GM11168 (cell line): ENCODE results near the gene FEZF2.

ENCODE experiments used
- in situ Hi-C: fragments of 300-500 bp; cut with MboI; formaldehyde crosslinking; loops from one replicate; pipeline ENCODE4 v1.12.0; 2022; ENCODE audit warnings: low sequenced_read_pairs; ENCODE audit not compliant: unreplicated experiment

Gene FEZF2

DNA sequence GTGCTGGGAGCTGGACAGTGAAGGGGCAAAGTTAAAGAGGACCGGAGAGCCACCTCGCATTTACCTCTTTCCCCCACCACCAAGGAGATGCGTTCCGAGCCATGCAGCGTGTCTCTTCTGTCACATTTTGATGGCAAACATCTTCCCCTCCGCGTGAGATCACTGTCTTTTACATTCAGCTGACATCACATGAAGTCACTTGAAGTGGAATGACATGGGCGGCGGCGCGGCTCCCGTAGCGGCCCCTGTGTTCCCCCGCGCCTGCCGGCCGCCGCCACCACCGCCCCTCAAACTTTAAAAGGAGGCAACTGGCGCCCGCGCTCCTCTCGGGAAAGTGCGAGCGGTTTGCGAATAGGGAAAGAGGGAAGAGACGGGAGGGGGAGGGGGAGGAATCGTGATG, at the start of gene FEZF2:
FEZF2 (minus strand) TSS at position 336 of the 400 bp plus-strand sequence. CDS start 682 bp downstream, outside the sequence.
- in situ Hi-C loops, result no loop called here

GRCh38 chr3:62421207-62421606, 47.9 kb upstream of the FEZF2 start:
- in situ Hi-C loops, result no loop called here

GRCh38 chr3:62416144-62416543, 42.8 kb upstream of the FEZF2 start:
- in situ Hi-C loops, result no loop called here

- in situ Hi-C loops, result no loop called here
Observed at GRCh38 chr3:62415312-62415801, 42.0 kb upstream of the FEZF2 start.

DNA sequence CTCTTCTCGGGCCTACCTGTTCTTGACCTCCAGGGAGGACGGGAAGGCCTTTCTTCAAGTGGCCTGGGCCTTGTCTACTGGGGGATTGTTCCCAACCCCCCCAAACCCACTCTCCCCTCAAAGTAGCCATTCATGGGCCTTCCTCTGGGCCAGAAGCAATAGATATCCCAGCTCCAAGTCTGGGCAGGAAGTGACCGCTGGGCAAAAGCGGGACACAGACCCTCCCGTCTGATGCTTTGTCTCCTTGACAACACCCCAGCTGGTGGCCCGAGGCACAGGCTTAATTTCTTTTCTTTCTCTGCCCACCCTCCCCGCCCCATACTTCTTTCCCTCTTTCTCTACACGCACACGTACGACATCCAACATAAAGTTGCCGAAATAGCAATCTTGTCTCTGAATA, 41.4 kb upstream of the FEZF2 start:
- in situ Hi-C loops, result no loop called here

DNA sequence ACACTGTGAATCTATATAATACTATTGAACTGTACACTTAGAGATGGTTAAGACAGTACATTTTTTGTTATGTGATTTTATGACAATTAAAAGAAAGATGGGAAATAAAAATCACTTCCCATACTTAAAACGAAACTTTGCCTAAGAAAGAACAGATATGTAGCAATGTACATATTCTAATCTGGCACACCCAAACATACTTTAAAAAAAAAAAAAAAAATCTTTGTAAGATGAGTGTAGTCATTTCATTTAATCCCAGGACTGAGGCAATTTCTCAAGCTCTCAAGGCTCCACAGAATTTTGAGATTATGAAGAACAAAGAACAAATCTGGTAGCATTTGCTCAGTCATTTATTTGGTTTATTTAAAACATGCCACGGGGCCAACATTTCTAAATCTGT, 40.3 kb upstream of the FEZF2 start:
- in situ Hi-C loops, result no loop called here

DNA sequence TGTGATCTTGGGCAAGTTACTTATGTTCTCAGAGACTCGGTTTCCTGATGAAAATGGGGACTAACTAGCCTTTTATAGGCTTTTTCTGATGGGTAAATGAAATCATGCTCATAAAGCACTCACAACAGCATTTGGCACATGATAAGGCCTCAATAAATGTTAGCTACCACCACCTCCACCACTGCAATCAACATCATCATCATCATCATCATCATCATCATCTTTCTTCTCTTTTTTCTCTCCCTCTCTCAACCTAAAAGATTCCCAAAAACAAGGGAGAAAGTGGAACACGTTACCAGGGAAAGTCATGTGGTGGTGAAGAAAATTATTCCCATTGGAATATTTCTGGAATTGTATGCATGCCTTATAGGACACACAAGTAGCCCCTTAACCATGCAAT, 33.6 kb upstream of the FEZF2 start:
- in situ Hi-C loops, result no loop called here

- in situ Hi-C loops, result no loop called here
Observed at GRCh38 chr3:62405566-62405965, 32.2 kb upstream of the FEZF2 start.

- in situ Hi-C loops, result no loop called here
Observed at GRCh38 chr3:62405135-62405534, 31.8 kb upstream of the FEZF2 start.

DNA sequence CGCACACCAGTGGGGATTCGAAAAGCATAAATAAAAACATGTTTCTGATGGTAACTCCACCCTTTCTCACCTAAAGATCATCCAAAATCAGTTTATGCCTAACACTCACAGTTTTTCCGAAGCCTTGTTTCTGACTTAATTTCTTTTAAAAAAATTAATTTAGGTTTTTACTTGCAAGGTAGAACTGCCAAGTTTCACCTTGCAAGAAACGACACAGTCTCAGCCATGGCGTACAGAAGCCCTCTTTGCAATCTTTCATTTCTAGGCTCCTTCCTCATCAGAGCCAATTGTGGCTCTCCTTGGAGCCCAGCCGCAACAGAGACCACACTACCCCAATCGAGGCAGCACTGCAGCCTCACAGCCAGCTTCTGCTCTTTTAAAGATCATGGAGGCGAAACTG, 31.0 kb upstream of the FEZF2 start:
- in situ Hi-C loops, result no loop called here

GRCh38 chr3:62403765-62404164, 30.4 kb upstream of the FEZF2 start:
- in situ Hi-C loops, result no loop called here

DNA sequence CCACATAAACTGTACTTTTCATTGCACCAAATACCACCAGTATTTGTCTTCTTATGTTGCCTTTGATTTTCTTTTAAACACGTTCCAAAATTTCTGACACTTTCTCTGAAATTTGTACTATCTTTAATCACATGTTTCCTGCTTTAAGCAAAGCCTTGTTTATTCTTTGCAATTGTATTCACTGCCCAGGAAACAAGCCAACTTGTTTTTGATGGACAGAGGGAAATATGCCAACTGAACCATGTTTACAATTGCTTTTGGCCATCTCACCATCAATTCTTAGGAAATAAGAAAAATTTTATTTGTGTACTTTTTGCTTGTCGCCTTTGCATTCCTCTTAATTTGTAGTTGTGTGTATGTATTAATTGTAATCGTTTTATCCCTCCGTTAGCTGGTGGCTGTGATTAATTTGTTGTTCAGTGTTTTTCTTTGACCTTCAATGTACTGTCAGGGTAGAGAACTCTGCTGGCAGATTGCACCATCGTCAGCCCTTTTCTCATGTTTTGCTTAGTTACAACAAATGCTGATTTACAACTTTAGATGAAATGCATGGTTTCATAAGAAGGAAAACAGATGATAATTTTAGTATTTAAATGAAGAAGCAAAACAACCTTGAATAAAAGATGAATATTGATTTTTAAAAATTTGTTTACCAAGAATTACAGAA, 19.4 kb upstream of the FEZF2 start:
- in situ Hi-C loops, result no loop called here

DNA sequence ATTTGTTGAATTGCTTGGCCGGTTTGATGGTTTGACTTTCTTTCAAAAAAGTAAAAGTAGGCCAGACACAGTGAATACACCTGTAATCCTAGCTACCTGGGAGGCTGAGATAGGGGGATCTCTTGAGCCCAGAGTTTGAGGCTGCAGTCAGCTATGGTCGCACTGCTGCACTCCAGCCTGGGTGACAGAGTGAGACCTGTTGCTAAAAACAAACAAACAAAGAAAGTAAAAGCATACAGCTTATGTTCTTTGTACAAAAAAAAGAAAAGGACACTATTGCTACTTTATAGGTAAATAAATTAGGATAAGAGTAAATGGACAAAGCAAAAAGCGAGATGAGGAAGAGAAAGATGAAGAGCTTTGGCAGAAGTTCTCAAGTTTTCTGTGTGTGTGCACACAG, 13.9 kb upstream of the FEZF2 start:
- in situ Hi-C loops, result no loop called here

GRCh38 chr3:62379321-62379798, 6.0 kb upstream of the FEZF2 start:
- in situ Hi-C loops, result no loop called here

GRCh38 chr3:62378921-62379320, 5.6 kb upstream of the FEZF2 start:
- in situ Hi-C loops, result no loop called here

GRCh38 chr3:62378311-62378789, 5.0 kb upstream of the FEZF2 start:
- in situ Hi-C loops, result no loop called here

- in situ Hi-C loops, result no loop called here
Observed at GRCh38 chr3:62376906-62377877, 3.8 kb upstream of the FEZF2 start.

- in situ Hi-C loops, result no loop called here
Observed at GRCh38 chr3:62376454-62376720, 3.0 kb upstream of the FEZF2 start.

- in situ Hi-C loops, result no loop called here
Observed at GRCh38 chr3:62375655-62376453, 2.5 kb upstream of the FEZF2 start.
